ENCODE measurements around the gene NANOG. TPM values are rescaled to one million over a fixed set of nuclear protein-coding genes. Genes with fewer than 3 reads are reported as not detected.
"Not testable (repeated sequence)": the region's sequence is repeated elsewhere in the genome, so short reads cannot be mapped to it uniquely, and the experiment has no call there.

The NANOG gene
- total RNA-seq, 1 donor from 2014 or later: not detected

GRCh38 chr12:7756993-7757392 is 32.2 kb upstream of the NANOG start:
- peaks cover 8% of the 10 kb centered on the region for H3K27me3 Mint-ChIP-seq
- H3K4me1 Mint-ChIP-seq (ENCODE audit: unreplicated experiment): peaks cover 5% of the 10 kb centered on the region
- H3K27ac Mint-ChIP-seq: peak overlapping the region; percentile 34
- H3K9me3 Mint-ChIP-seq: no peaks in the 10 kb centered on the region
- TF ChIP-seq CTCF (conservative IDR thresholded peaks at IDR 0.05): no peak
- no peak overlapping the region for H3K4me3 Mint-ChIP-seq
- DNase-seq (ENCODE audit: extremely low spot score, unreplicated experiment): no peak
- H3K36me3 Mint-ChIP-seq: no peaks in the 10 kb centered on the region

- no peak overlapping the region for H3K27ac Mint-ChIP-seq
Measured at GRCh38 chr12:7758766-7759140, 30.4 kb upstream of the NANOG start.

GRCh38 chr12:7769999-7770398 is 19.2 kb upstream of the NANOG start:
- peaks cover 4% of the 10 kb centered on the region for H3K9me3 Mint-ChIP-seq
- TF ChIP-seq CTCF (conservative IDR thresholded peaks at IDR 0.05): no peak
- no peak overlapping the region for H3K27ac Mint-ChIP-seq
- no peak for DNase-seq (ENCODE audit: extremely low spot score, unreplicated experiment)
- no peak overlapping the region for H3K4me3 Mint-ChIP-seq
- H3K4me1 Mint-ChIP-seq (ENCODE audit: unreplicated experiment): no peaks in the 10 kb centered on the region
- no peaks in the 10 kb centered on the region for H3K27me3 Mint-ChIP-seq
- peaks cover 4% of the 10 kb centered on the region for H3K36me3 Mint-ChIP-seq

More at GRCh38 chr12:7758766-7759140, 30.4 kb upstream of the NANOG start:
- no peaks in the 10 kb centered on the region for H3K9me3 Mint-ChIP-seq
- no peaks in the 10 kb centered on the region for H3K36me3 Mint-ChIP-seq
- peaks cover 8% of the 10 kb centered on the region for H3K27me3 Mint-ChIP-seq
- no peak for DNase-seq (ENCODE audit: extremely low spot score, unreplicated experiment)
- peaks cover 5% of the 10 kb centered on the region for H3K4me1 Mint-ChIP-seq (ENCODE audit: unreplicated experiment)
- no peak for TF ChIP-seq CTCF (conservative IDR thresholded peaks at IDR 0.05)
- no peak overlapping the region for H3K4me3 Mint-ChIP-seq

- Mint-ChIP-seq H3K4me1 (ENCODE audit: unreplicated experiment) (no peaks in the 10 kb centered on the region), H3K9me3 (no peaks in the 10 kb centered on the region), H3K27ac (no peak overlapping the region), H3K4me3 (no peak overlapping the region), H3K27me3 (peaks cover 6% of the 10 kb centered on the region), H3K36me3 (no peaks in the 10 kb centered on the region)
- TF ChIP-seq CTCF (conservative IDR thresholded peaks at IDR 0.05): no peak
- DNase-seq (ENCODE audit: extremely low spot score, unreplicated experiment): no peak
Measured at GRCh38 chr12:7781274-7781673, 7.9 kb upstream of the NANOG start.

- no peak for TF ChIP-seq CTCF (conservative IDR thresholded peaks at IDR 0.05)
- H3K4me3 Mint-ChIP-seq: no peak overlapping the region
- no peaks in the 10 kb centered on the region for H3K9me3 Mint-ChIP-seq
Measured at GRCh38 chr12:7782055-7782454, 7.1 kb upstream of the NANOG start.

GRCh38 chr12:7783433-7783832 is 5.8 kb upstream of the NANOG start:
- not testable (repeated sequence) for H3K4me1 Mint-ChIP-seq (ENCODE audit: unreplicated experiment); H3K27ac Mint-ChIP-seq; H3K36me3 Mint-ChIP-seq; H3K9me3 Mint-ChIP-seq; DNase-seq (ENCODE audit: extremely low spot score, unreplicated experiment); H3K4me3 Mint-ChIP-seq
- peaks cover 25% of the 10 kb centered on the region for H3K27me3 Mint-ChIP-seq

More at GRCh38 chr12:7782055-7782454, 7.1 kb upstream of the NANOG start:
- H3K4me1 Mint-ChIP-seq (ENCODE audit: unreplicated experiment): no peaks in the 10 kb centered on the region
- H3K27me3 Mint-ChIP-seq: peaks cover 11% of the 10 kb centered on the region
- no peak overlapping the region for H3K27ac Mint-ChIP-seq
- no peaks in the 10 kb centered on the region for H3K36me3 Mint-ChIP-seq
- DNase-seq (ENCODE audit: extremely low spot score, unreplicated experiment): no peak

Measured in type B pancreatic cell (in vitro differentiated cells).